Measurements from ENCODE around the gene SLC38A2. TPM values are rescaled to one million over a fixed set of nuclear protein-coding genes. Genes with fewer than 3 reads are reported as not detected.

Gene SLC38A2
- total and polyA plus RNA-seq, 2 of the 4 experiments (the other 2 are of a cell fraction): 313 to 881 TPM

- dilution Hi-C loops (cut with HindIII; ENCODE audit: low sequenced_read_pairs, unreplicated experiment): no loop called here
- intact Hi-C loops (cut with micrococcal nuclease): loop anchor here (5.0 to 10.0 kb wide), 2 partner anchors 174 to 367 kb away; partner anchors contain the start of gene SCAF11
- H3K9me3 ChIP-seq (ENCODE audit: control insufficient read depth, insufficient read depth, low read length): no peaks in the 10 kb centered on the region
- peaks cover 40% of the 10 kb centered on the region for H3K36me3 ChIP-seq (ENCODE audit: control insufficient read depth, insufficient read depth, low read length)
- no peak overlapping the region for H4K91ac ChIP-seq (ENCODE audit: insufficient read depth, low read depth, low read length)
- no peaks in the 10 kb centered on the region for H3K9me1 ChIP-seq (ENCODE audit: insufficient read depth, low read length)
- peaks cover 74% of the 10 kb centered on the region for H4K20me1 ChIP-seq (ENCODE audit: insufficient read depth, low read length)
- WGBS, 2 experiments (ENCODE audit: extremely low coverage in 2 of 2, insufficient read length in 1 of 2): no CpG with 5 or more reads among the region's 7 CpGs
- H2BK15ac ChIP-seq (ENCODE audit: low read depth, low read length): no peak overlapping the region
- ChIA-PET POLR2A (ENCODE audit: unreplicated experiment) (interaction anchor here (1.1 kb wide), 1 partner anchor 28 kb away, joined by 5 read pairs; no protein-coding TSS in a partner anchor), CTCF (no interaction called here)
- H3K56ac ChIP-seq (ENCODE audit: extremely low read depth, insufficient read depth, low read length): no peak overlapping the region
- H3K18ac ChIP-seq (ENCODE audit: low read depth, low read length): no peak overlapping the region
- no peak overlapping the region for H2AK5ac ChIP-seq (ENCODE audit: low read depth, low read length)
- H3K9ac ChIP-seq (ENCODE audit: low read depth, low read length): no peak overlapping the region
- no peak overlapping the region for H3K4ac ChIP-seq (ENCODE audit: low read depth, low read length)
- no peak overlapping the region for H3K23ac ChIP-seq (ENCODE audit: low read depth, low read length)
- no peaks in the 10 kb centered on the region for H3K4me1 ChIP-seq (ENCODE audit: control insufficient read depth, insufficient read depth, low read length)
- no peak overlapping the region for H2BK20ac ChIP-seq (ENCODE audit: low read depth, low read length)
- H2BK120ac ChIP-seq (ENCODE audit: low read depth, low read length): no peak overlapping the region
- no peak overlapping the region for H3K27ac ChIP-seq (ENCODE audit: insufficient read depth, low read length)
- H4K5ac ChIP-seq (ENCODE audit: low read depth, low read length): no peak overlapping the region
- no peak overlapping the region for H4K8ac ChIP-seq (ENCODE audit: low read depth in 2 of 2, low read length in 2 of 2)
- H3K14ac ChIP-seq (replicated peaks; ENCODE audit: low read depth, low read length): no peak overlapping the region
- H3K4me2 ChIP-seq (ENCODE audit: low read depth, low read length): no peak overlapping the region
- H3K27me3 ChIP-seq (ENCODE audit: control insufficient read depth, insufficient read depth, low read length): no peaks in the 10 kb centered on the region
- TSS peak; percentile 71 for BruUV-seq (replicated peaks)
- in situ Hi-C loops (cut with MboI; ENCODE audit: low sequenced_read_pairs): loop anchor here (10.0 kb wide), 2 partner anchors 204 to 656 kb away; no protein-coding TSS in a partner anchor
- H2AFZ ChIP-seq (replicated peaks; ENCODE audit: low read length, poor library complexity): no peak overlapping the region
- no peak overlapping the region for H2BK5ac ChIP-seq (ENCODE audit: low read depth, low read length, poor library complexity, severe bottlenecking)
- H3K4me3 ChIP-seq (ENCODE audit: insufficient read depth, low read depth, low read length): no peak overlapping the region
- peaks cover 0 to 28% of the 10 kb centered on the region in 2 experiments; a peak in 2 of 4 replicates for H3K79me1 ChIP-seq (ENCODE audit: low read depth in 1 of 2, low read length in 2 of 2)
- H2AK9ac ChIP-seq (replicated peaks; ENCODE audit: low read depth, low read length, poor library complexity): no peak overlapping the region
- no peak for DNase-seq
- no peak for ATAC-seq (ENCODE audit: low read depth)
- no peak for TF ChIP-seq CEBPB (IDR thresholded peaks at IDR 0.05; ENCODE audit: low read depth, low read length)
- no peak for TF ChIP-seq MAZ (IDR thresholded peaks at IDR 0.05; ENCODE audit: borderline replicate concordance, low read depth, low read length)
- TF ChIP-seq MAFK (IDR thresholded peaks at IDR 0.05; ENCODE audit: low read depth, low read length): no peak
- TF ChIP-seq, protein P1, sequence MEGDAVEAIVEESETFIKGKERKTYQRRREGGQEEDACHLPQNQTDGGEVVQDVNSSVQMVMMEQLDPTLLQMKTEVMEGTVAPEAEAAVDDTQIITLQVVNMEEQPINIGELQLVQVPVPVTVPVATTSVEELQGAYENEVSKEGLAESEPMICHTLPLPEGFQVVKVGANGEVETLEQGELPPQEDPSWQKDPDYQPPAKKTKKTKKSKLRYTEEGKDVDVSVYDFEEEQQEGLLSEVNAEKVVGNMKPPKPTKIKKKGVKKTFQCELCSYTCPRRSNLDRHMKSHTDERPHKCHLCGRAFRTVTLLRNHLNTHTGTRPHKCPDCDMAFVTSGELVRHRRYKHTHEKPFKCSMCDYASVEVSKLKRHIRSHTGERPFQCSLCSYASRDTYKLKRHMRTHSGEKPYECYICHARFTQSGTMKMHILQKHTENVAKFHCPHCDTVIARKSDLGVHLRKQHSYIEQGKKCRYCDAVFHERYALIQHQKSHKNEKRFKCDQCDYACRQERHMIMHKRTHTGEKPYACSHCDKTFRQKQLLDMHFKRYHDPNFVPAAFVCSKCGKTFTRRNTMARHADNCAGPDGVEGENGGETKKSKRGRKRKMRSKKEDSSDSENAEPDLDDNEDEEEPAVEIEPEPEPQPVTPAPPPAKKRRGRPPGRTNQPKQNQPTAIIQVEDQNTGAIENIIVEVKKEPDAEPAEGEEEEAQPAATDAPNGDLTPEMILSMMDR (conservative IDR thresholded peaks at IDR 0.05; ENCODE audit: low read depth, low read length): no peak
- no peak for TF ChIP-seq RCOR1 (IDR thresholded peaks at IDR 0.05; ENCODE audit: insufficient replicate concordance, low read length)
- TF ChIP-seq NFE2L2 (IDR thresholded peaks at IDR 0.05; ENCODE audit: low read depth, low read length): no peak
- TF ChIP-seq RAD21 (IDR thresholded peaks at IDR 0.05; ENCODE audit: low read length): no peak
- no peak; the same call in 1 of the 2 replicates for TF ChIP-seq CHD1 (IDR thresholded peaks at IDR 0.05; ENCODE audit: low read depth, low read length)
- TF ChIP-seq SMC3 (IDR thresholded peaks at IDR 0.05; ENCODE audit: low read depth, low read length): no peak
- no peak for TF ChIP-seq ELK1 (IDR thresholded peaks at IDR 0.05; ENCODE audit: borderline replicate concordance, low read depth, low read length)
- no peak for TF ChIP-seq RFX5 (IDR thresholded peaks at IDR 0.05; ENCODE audit: low read depth, low read length)
- TF ChIP-seq FOS (IDR thresholded peaks at IDR 0.05; ENCODE audit: low read depth, low read length): no peak
- TF ChIP-seq BHLHE40 (IDR thresholded peaks at IDR 0.05; ENCODE audit: low read depth, low read length): no peak
- no peak; the same call in 1 of the 2 replicates for TF ChIP-seq POLR2A (IDR thresholded peaks at IDR 0.05; ENCODE audit: low read depth, low read length)
- no peak for TF ChIP-seq MXI1 (IDR thresholded peaks at IDR 0.05; ENCODE audit: borderline replicate concordance, low read depth, low read length)
These were observed 13.5 kb downstream of the SLC38A2 start for GRCh38 chr12:46358791-46359666.

Data from IMR-90 (cell line).